HG02938 (cell line): Measurements from ENCODE around the gene GDPGP1.
"Not testable (repeated sequence)": the region's sequence is repeated elsewhere in the genome, so short reads cannot be mapped to it uniquely, and the experiment has no call there.

Experiments
- ATAC-seq: cut with Tn5 transposase; IDR thresholded peaks from one replicate; pipeline ENCODE4 v1.9.1; 2021; ENCODE audit warnings: mild to moderate bottlenecking, moderate library complexity; ENCODE audit not compliant: unreplicated experiment

Gene GDPGP1

GRCh38 chr15:90293040-90293810 lies 59.2 kb downstream of the GDPGP1 start:
- ATAC-seq, result not testable (repeated sequence)

- no peak for ATAC-seq
These were observed 60.1 kb downstream of the GDPGP1 start for GRCh38 chr15:90294159-90294558.

DNA sequence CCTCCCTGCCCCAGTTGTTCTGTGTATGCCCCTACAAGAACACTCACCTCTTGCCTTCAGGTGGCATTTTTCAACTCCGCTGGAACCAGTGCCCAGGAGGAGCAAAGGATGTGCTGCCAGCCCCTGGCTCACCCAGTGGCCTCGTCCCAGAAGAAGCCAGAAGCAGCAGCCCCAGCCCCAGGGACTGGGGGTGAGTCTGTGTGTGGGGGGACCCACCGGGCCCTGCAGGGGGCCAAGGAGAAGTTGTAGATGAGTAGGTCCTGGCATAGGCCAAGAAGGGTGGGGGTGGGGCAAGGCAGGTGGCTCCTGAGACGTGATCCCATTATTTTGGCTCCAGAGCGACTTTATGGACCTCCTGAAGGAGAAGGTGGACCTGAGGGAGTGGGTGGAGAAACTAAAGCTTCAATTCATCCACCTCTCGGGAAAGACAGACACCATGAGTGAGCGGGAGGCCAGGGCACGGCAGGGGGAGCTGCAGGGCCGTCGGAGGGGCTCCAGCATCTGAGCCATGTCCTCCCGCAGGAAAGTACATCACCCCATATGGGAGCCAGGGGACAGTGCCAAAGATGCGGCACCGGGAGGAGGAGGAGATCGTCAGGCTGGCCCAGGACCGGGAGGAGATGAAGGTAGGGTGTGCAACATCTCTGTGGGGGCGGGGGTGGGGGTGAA lies 60.7 kb downstream of the GDPGP1 start:
- ATAC-seq, result no peak

DNA sequence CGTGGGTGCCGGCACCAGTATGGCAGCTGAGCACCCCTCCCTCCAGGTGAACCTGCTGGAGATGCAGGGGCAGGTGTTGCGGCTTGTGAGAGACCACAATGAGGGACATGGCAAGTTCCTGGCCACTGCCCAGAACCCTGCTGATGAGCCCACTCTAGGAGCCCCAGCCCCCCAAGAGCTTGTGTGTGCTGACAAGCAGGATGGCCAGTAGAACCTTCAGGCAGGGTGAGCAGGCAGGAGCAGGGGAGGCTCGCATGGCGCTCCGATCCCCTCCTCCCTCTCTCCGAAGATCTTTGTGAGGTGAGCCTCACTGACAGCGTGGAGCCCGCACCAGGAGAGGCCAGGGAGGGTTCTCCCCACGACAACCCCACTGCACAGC lies 61.2 kb downstream of the GDPGP1 start:
- ATAC-seq, result no peak
